M059J (cell line): ENCODE results near the gene SP4. TPM values are rescaled to one million over a fixed set of nuclear protein-coding genes. Genes with fewer than 3 reads are reported as not detected.
"Not testable (repeated sequence)": the region's sequence is repeated elsewhere in the genome, so short reads cannot be mapped to it uniquely, and the experiment has no call there.

Source experiments
- DNase-seq: peaks from one replicate; pipeline ENCODE4 v3.0.0-alpha.2; 2012; ENCODE audit warnings: low read depth
- total RNA-seq: library from RNA; depleted of rRNA; stranded (reverse); fragments of >200 nt; shearing (Covaris generic); gene quantifications from 2 replicates; pipeline ENCODE4 v1.2.3, GENCODE V29; 2014; rRNA removed

The SP4 gene
- total RNA-seq, 1 experiment from 2014 or later = 37.7 TPM

DNA sequence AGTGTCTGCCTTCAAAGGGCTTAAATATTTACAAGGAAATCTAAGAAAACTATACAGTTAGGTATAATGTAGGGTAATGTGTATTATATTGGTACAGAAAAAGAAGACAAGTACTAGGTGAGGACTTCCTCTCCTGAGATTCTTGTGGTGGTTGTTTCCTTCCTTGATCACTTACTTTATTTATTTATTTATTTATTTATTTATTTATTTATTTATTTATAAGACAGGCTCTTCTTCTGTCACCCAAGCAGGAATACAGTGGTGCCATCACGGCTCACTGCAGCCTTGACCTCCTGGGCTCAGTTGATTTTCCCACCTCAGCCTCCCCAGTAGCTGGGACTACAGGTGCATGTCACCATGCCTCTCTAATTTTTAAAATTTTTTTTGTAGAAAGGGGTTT is 96.8 kb downstream of the SP4 start:
- no peak for DNase-seq

DNA sequence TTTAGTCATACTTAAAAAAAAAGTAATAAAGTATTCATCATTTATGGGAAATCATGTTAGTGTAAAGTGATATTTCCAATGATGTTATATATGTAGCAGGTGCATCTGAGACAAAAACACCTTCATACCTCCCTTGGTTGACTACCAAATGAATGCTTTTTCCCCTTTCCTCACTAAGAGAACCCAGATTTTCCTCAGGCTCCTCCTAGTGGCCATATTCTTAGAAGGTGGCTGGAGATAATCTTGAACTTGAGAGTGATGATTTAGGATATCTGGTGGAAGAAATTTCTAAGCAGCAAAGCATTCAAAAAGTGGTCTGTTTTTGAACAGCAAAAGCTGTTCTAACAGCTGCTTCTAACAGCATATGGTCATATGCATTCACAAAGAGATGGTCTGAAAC is 98.1 kb downstream of the SP4 start:
- no peak for DNase-seq

DNA sequence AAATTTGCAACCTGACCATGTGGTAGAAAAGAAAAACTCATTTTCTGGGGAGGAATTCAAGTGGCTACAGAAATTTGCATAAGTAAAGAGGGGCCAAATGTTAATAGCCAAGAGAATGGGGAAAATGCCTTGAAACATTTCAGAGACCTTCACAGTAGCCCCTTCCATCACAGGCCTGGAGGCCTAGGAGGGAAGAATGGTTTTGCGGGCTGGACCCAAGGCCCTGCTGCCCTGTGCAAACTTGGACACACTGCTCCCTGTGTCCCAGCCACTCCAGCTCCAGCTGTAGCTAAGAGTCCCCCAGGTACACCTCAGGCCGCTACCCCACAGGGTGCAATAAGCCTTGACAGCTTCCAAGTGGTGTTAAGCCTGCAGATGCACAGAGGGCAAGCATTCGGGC is 98.6 kb downstream of the SP4 start:
- no peak for DNase-seq

DNA sequence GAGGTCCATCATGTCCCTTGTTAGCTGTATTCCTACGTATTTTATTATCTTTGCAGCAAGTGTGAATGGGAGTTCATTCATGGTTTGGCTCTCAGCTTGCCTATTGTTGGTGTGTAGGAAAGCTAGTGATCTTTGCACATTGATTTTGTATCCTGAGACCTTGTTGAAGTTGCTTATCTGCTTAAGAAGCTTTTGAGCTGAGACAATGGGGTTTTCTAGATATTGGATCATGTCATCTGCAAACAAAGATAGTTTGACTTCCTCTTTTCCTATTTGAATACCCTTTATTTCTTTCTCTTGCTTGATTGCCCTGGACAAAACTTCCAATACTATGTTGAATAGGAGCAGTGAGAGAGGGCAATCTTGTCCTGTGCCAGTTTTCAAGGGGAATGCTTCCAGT is 104.6 kb downstream of the SP4 start:
- DNase-seq = not testable (repeated sequence)

DNA sequence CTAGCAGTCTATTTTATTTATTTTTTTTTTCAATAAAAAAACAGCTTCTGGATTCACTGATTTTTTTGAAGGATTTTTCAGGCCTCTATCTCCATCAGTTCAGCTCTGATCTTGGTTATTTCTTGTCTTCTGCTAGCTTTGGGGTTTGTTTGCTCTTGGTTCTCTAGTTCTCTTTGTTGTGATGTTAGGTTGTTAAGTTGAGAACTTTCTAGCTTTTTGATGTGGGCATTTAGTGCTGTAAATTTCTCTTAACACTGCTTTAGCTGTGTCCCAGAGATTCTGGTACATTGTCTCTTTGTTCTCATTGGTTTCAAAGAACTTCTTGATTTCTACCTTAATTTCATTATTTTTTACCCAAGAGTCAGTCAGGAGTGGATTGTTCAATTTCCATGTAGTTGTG is 105.8 kb downstream of the SP4 start:
- not testable (repeated sequence) for DNase-seq

DNA sequence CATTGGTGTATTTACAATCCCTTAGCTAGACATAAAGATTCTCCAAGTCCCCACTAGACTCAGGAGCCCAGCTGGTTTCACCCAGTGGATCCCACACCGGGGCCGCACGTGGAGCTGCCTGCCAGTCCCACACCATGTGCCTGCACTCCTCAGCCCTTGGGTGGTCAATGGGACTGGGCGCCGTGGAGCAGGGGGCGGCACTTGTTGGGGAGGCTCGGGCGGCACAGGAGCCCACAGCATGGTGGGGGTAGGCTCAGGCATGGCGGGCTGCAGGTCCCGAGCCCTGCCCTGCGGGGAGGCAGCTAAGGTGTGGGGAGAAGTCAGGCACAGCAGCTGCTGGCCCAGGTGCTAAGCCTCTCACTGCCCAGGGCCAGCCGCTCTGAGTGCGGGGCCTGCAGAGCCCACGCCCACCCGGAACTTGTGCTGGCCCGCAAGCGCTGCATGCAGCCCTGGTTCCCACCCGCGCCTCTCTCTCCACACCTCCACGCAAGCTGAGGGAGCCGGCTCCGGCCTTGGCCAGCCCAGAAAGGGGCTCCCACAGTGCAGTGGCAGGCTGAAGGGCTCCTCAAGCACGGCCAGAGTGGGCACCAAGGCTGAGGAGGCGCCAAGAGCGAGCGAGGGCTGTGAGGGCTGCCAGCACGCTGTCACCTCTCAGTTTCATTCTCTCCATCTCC is 108.7 kb downstream of the SP4 start:
- not testable (repeated sequence) for DNase-seq

DNA sequence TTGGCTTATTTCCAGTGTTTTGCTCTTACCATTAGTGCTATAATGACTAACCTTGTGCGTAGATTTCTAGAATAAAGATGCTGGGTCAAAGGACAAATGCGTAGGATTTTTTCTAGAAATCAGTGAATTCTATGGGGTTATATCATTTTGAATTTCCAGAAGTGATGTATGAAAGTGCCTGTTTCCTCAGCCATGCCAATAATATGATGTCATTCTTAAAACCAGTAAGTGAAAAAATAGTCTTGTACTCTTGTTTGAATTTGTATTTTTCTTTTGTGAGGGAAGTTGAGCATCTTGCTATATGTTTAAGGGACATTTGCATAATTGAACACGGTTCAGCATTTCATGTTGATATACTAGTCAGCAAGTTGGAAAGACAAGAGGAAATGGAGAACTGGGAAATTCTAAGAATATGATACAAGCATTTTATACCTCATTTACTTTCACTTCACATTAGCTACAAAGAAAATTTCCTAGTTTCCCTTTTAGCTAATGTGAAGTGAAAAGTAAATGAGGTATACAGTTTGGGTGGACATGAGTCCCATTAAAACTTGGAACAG is 111.1 kb downstream of the SP4 start:
- DNase-seq = no peak

DNA sequence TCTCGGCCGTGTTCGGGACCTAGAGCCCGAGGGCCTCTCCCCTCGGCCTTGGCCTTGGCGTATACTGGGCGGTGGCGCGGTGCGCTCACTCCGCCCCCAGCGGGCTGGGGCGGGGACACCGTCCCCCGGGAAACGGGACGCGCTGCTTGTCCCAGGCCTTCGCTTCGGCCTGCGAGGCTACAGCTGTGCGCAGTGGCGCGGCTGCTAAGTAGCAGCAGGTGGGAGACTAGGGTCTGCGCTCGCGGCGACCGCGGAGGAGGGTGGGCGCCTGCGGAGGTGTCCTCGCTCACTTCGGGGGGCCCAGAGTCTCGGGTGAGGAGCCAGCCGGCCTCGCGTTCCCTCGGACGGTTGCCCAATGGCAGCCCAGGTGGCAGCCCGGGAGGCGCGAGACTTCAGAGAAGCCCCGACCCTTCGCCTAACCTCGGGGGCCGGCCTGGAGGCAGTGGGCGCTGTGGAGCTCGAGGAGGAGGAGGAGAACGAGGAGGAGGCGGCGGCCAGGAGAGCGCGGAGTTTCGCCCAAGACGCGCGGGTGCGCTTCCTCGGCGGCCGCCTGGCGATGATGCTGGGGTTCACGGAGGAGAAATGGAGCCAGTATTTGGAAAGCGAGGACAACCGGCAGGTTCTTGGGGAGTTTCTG is 115.1 kb downstream of the SP4 start, which contains the start of gene DNAH11:
DNAH11 (plus strand) TSS at position 149 of the 637 bp plus-strand sequence; CDS start at position 356, 207 bp downstream.
- peak; percentile 65 for DNase-seq

DNA sequence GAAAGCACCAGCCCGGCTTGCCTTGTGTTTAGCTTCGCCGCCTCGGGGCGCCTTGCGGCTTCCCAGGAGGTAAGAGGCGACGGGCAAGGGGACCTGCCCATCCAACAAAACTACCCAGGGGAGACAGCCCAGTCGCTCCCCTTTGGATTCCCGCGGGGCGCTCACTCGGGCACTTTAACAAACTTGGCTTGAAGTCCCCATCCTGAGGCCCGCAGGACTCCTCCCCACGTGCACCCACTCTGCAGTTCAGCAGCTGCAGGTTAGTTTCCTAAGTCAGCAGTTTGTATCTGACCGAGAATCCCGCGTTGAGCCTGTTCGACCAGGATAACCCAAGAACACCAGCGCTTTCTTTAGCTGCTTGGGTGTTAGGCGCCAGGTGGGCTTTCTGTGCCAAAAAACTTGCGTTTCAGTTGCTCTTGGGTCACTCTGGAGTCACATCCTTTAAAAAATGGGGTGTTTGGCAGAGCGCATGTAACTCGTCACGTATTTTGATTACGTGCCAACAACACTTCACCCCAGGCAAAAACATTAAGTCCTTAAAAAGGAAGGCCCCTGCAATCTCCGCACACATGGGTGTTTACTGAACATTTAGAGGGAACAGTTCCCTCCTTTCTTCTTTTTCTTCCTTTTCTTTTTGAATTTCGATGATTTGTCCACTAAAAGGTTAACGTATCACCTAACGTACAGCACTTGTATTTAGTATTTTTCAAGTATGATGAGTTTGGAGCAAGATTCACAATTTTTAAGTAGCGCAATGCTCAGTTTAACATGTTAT is 115.8 kb downstream of the SP4 start:
- peak; percentile 67 for DNase-seq

DNA sequence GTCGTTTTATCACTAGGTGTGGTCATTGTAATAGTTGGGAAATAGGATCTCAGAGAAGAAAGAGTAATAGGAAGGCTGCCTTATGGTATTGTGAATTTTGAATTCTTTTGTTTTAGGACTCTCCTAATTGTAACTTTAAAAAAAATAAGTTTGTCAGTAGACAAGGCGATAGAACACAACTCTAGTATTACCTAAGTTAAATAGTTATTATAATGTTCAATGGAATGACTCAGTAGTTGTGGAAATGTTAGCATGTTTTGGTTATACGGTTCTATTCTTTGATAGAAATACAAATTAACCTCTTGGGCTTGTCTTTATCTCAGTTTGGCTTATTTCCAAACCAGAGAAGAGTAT is 116.4 kb downstream of the SP4 start:
- peak; percentile 11 for DNase-seq

DNA sequence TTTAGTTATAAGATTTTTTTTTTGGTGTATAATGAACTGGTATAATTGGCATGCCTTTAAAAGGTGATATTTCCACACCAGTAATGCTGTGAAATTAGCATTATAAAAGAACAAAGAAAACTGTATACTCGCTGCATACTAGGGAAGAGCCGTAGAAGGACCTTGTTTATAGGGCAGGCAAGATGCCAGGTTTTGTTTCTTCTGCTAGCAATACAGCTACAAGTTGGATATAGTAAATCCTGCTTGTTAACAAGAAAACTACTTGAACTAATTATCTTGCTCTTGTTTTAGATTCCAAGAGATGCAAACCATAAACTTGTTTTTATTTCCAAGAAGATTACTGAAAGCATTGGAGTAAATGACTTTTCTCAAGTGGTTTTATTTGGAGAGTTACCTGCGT is 116.8 kb downstream of the SP4 start:
- peak; percentile 46 for DNase-seq

DNA sequence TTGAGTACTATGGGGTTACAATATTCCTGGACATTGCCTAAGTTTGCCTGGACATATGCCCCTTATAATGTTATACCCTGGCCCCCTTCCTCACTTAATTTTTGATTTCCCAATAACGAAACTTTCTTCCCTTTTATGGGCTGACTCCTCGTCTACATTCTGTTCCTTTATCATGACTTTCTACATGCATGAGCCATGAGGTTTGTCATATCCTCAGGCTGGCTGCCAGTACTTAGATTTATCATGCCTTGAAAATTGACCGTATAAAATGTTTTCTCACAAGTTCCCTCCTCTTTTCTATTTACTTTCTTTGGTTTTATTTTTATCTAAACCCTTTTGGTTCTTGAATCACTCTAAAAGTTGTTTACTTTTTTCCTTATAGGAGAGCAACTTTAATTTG is 119.6 kb downstream of the SP4 start:
- DNase-seq = peak; percentile 45

DNA sequence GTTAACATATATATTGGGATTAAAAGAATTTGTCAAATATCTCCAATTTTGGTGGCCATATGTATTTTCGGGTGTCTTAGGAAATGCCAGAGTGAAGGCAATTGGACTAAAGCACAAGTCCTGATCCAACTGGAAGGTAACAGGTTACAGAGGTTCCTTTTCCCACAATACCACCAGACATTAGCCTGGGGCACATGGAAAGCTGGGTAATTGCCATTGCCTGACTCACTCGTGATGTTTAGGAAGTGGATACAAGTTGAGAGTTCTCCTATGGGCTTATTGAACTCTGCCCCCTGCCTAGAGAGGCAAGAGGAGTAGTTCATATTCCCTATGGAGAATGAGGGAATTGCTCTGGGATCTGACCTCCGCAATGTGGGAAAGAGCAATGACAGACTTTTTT is 120.6 kb downstream of the SP4 start:
- peak; percentile 78 for DNase-seq

DNA sequence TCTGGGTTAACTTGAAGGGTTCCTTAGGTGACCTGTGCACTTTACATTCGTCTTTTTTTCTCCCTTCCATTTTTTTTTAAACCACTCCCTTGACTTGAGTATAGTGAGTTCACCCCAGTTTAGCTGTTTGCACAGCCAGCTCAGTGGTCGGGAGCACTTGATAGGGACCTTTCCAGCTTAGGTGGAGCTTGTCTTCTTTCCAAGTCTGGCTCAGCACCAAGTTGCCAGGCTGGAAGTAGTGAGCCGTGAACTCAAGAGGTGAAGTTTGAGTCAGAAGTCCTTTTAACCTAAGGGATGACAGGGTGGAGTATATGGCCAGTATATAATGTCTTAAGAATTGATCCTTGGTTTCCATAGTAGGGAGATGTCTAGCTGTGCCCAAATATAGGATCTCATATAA is 122.2 kb downstream of the SP4 start:
- peak; percentile 46 for DNase-seq

DNA sequence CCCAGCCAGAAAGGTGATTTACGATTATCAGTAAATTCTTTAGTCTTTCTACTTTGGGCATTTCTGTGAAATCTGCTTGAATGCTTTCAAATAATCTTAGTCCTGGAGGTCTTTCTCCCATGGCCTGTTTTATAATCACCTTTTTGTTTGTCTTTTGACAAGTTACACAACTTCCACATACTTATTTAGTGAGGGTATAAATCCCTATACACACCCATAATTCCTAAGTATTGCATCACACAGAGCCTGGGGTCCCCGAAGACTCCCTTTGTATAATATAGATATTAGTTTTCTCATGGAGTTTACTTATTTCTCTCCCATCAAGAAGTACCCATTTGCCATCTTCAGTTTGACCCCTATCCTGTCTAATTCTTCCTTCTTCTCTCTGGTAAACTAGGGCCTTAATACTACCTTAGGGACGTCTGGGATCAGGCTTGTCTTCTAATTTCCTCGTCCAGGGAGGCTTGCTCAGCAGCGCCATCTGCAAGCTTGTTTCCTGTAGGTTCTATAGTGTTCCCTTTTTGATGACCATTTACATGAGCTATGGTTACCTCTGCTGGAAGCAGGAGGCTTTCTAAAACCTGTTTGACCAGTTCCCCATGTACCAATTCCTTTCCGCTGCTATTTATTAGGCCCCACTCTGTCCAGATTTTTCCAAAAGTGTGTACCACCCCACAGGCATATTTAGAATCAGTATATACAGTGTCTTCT is 123.1 kb downstream of the SP4 start:
- no peak for DNase-seq

DNA sequence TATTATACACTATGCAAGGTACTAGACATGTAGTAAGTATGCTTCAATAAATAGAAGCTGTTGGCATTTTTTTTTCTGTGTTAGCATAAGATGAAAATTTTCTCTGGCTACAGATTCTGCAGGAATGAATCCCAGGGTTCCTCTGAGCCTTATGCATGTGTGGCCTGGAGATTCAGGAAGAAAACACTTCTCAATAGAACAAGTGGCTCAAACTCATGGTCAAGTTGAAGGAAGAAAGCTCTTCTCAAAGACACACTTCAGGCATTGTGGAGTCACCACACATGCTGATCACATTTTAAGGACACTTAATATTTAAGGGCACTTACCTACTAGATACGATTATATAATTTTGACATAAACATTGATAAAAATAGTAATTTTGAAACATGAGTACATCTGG is 134.5 kb downstream of the SP4 start:
- no peak for DNase-seq

Other genes with a start within 250 kb of the SP4 start
- 1.5 and 7.0 TPM in 2 replicates for gene DNAH11, start 115.0 kb downstream of the SP4 start, total RNA-seq